K562 (cell line): Measurements from ENCODE around the gene ZFP28. TPM values are rescaled to one million over a fixed set of nuclear protein-coding genes. Genes with fewer than 3 reads are reported as not detected.
A peak's percentile ranks its signal among the peaks of the same experiment; 100 is the strongest.

Source experiments
- ATAC-seq: fragments of 200-7000 bp; cut with Tn5 transposase; 3 replicates; pipeline ENCODE4 v1.9.1; 2020; ENCODE audit warnings: moderate library complexity
- BruUV-seq: library from RNA; stranded (reverse); fragments of 400-500 nt; replicated peaks from 2 replicates; lab custom pipeline; 2021; lab: Mats Ljungman, UMichigan
- CTCF ChIA-PET: fragments of 300-600 bp; formaldehyde crosslinking; extraction: SDS; loops from one replicate; lab custom pipeline; 2021; ENCODE audit warnings: low intra/inter-chr PET ratio; lab: Yijun Ruan, JAX
- POLR2A ChIA-PET: fragments of 300-600, 350-650 bp; sonication (Branson Sonifier 250); formaldehyde crosslinking; extraction: SDS; loops from one replicate; lab custom pipeline; 2021; ENCODE audit warnings: antibody characterized with exemption, inconsistent platforms; lab: Yijun Ruan, JAX
- DNase-seq, 4 experiments: peaks; one replicate each; pipeline versions ENCODE4 v3.0.0 to v3.0.0-alpha.2; 2011 to 2018; ENCODE audit warnings: low spot score in 3 of 4, mixed read lengths in 3 of 4; ENCODE audit errors: extremely low read depth in 1 of 4
- FAIRE-seq: peaks from 2 replicates; lab custom pipeline; 2011; peaks lifted over from hg19 to GRCh38; lab: Jason Lieb, UNC
- H2AFZ ChIP-seq: 2 replicates; pipeline ENCODE4 v1.6.0; 2011; ENCODE audit warnings: low read depth, low read length, control low read depth, inconsistent platforms
- H3K27ac ChIP-seq: fragments of 200-600 bp; 3 replicates; pipeline ENCODE4 v1.8.0; 2011; ENCODE audit warnings: low read depth, mild to moderate bottlenecking, control low read depth, inconsistent platforms, low read length, moderate library complexity, mixed read lengths; ENCODE audit errors: extremely low read depth
- H3K27me3 ChIP-seq, 2 experiments: fragments of 300-600 bp in 1 of 2; 2 replicates in 1 of 2; 3 replicates in 1 of 2; pipeline versions ENCODE4 v1.6.0 to v1.8.0; 2011; ENCODE audit warnings: inconsistent platforms in 2 of 2, low read length in 2 of 2, mild to moderate bottlenecking in 1 of 2, mixed read lengths in 1 of 2, moderate library complexity in 1 of 2; ENCODE audit not compliant: control insufficient read depth in 2 of 2, insufficient read depth in 2 of 2
- H3K36me3 ChIP-seq: fragments of 300-600 bp; 3 replicates; pipeline ENCODE4 v1.8.0; 2011; ENCODE audit warnings: mild to moderate bottlenecking, low read length, inconsistent platforms; ENCODE audit not compliant: control insufficient read depth, insufficient read depth
- H3K4me1 ChIP-seq, 2 experiments: fragments of 200-600 bp in 1 of 2; replicated peaks in 1 of 2; 2 replicates in 1 of 2; 3 replicates in 1 of 2; pipeline versions ENCODE4 v1.5.1 to v1.8.0; 2011; ENCODE audit warnings: inconsistent platforms in 2 of 2, low read length in 2 of 2, mild to moderate bottlenecking in 1 of 2, mixed read lengths in 1 of 2, moderate library complexity in 1 of 2; ENCODE audit not compliant: control insufficient read depth in 2 of 2, insufficient read depth in 2 of 2
- H3K4me2 ChIP-seq: 2 replicates; pipeline ENCODE4 v1.6.1; 2011; ENCODE audit warnings: low read length, control low read depth, inconsistent platforms, mixed read lengths; ENCODE audit not compliant: insufficient read depth
- H3K4me3 ChIP-seq: fragments of 200-600 bp; sonication (generic), shearing (Covaris generic); 2 replicates; pipeline ENCODE4 v1.5.1; 2016; ENCODE audit warnings: control low read depth, inconsistent platforms
- H3K79me2 ChIP-seq: fragments of 200-600 bp; 3 replicates; pipeline ENCODE4 v1.8.0; 2011; ENCODE audit warnings: low read length, inconsistent platforms; ENCODE audit not compliant: control insufficient read depth, insufficient read depth
- H3K9ac ChIP-seq, 2 experiments: 2 replicates each; pipeline versions ENCODE4 v1.6.0 to v1.6.1; 2011; ENCODE audit warnings: low read depth in 2 of 2, low read length in 2 of 2, control low read depth in 1 of 2, inconsistent platforms in 1 of 2, mild to moderate bottlenecking in 1 of 2, mixed read lengths in 1 of 2; ENCODE audit not compliant: insufficient read depth in 1 of 2
- H3K9me1 ChIP-seq: one replicate; pipeline ENCODE4 v1.6.0; 2011; ENCODE audit warnings: inconsistent platforms, mild to moderate bottlenecking, low read length, moderate library complexity; ENCODE audit not compliant: control insufficient read depth, insufficient read depth
- H3K9me3 ChIP-seq: replicated peaks from 2 replicates; pipeline ENCODE4 v1.5.1; 2011; ENCODE audit warnings: low read depth, low read length, inconsistent platforms; ENCODE audit not compliant: control insufficient read depth, insufficient read depth
- H4K20me1 ChIP-seq: replicated peaks from 2 replicates; pipeline ENCODE4 v1.6.1; 2011; ENCODE audit warnings: low read length, inconsistent platforms, mixed read lengths; ENCODE audit not compliant: control insufficient read depth, insufficient read depth
- HDAC6 ChIP-seq: IDR thresholded peaks from 2 replicates; pipeline ENCODE4 v1.6.1; 2012; ENCODE audit warnings: low read depth, mild to moderate bottlenecking, control low read depth, inconsistent platforms, low read length, moderate library complexity
- MTA3 ChIP-seq: fragments of 450-650 bp; formaldehyde crosslinking; IDR thresholded peaks from 2 replicates; pipeline ENCODE4 v1.6.1; 2017; ENCODE audit warnings: mild to moderate bottlenecking, borderline replicate concordance
- ZNF274 ChIP-seq: IDR thresholded peaks from 2 replicates; pipeline ENCODE4 v1.6.1; 2011; ENCODE audit warnings: low read depth, mild to moderate bottlenecking, low read length, moderate library complexity, borderline replicate concordance
- ZNF316 ChIP-seq: fragments of 450-650 bp; IDR thresholded peaks from 2 replicates; pipeline ENCODE4 v1.6.1; 2016
- WGBS: fragments of 100-300 bp; shearing (Covaris generic); methylation state at CpG from one replicate; pipeline ENCODE4 v1.1.6; 2016; ENCODE audit warnings: low coverage, mixed read lengths; ENCODE audit not compliant: insufficient coverage; ENCODE audit errors: missing lambda C conversion rate; 5-methylcytosine and 5-hydroxymethylcytosine counted together
- in situ Hi-C: fragments of 300-500 bp; cut with MboI; formaldehyde crosslinking; loops from 4 replicates; pipeline ENCODE4 v1.15.0; 2018; ENCODE audit warnings: inconsistent platforms, mixed read lengths
- intact Hi-C: fragments of 100-400 bp; cut with micrococcal nuclease; formaldehyde crosslinking; loops from 2 replicates; pipeline ENCODE4 v1.14.2; 2022
- polyA plus RNA-seq, 8 experiments: library from polyadenylated mRNA; depleted of rRNA in 4 of 8; stranded (reverse) in 5 of 8; unstranded in 3 of 8; fragments of >200 nt; fragmentation: Nextera tagmentation in 2 of 8; fragmentation: Illumina TruSeq in 1 of 8; extraction: Ambion mirVana in 2 of 8; extraction: Trizol in 1 of 8; gene quantifications; 2 replicates each; pipeline versions ENCODE4 v1.2.1 to v1.2.3, GENCODE V29; 2011 to 2014; ENCODE audit warnings: inconsistent platforms in 1 of 8, missing spikeins in 1 of 8
- total RNA-seq, 7 experiments: library from RNA; depleted of rRNA in 6 of 7; stranded (reverse); fragments of >200 nt in 6 of 7; fragmentation: Illumina TruSeq in 2 of 7; extraction: Trizol in 2 of 7; gene quantifications; 2 replicates each; pipeline versions ENCODE4 v1.2.1 to v1.2.3, GENCODE V29; 2011 to 2021; ENCODE audit warnings: low replicate concordance in 1 of 7

Gene ZFP28
- total and polyA plus RNA-seq, 9 of the 15 experiments (the other 6 are each of a cell fraction or from before 2014, with no cell fraction given): 0.01 to 0.04 TPM; not detected in 7

GRCh38 chr19:56525214-56525860 is 13.4 kb upstream of the ZFP28 start:
- FAIRE-seq (no peak), ATAC-seq (no peak), DNase-seq (no peak)
- H4K20me1 ChIP-seq: no peaks in the 10 kb centered on the region
- BruUV-seq: no TSS peak
- H2AFZ ChIP-seq: no peak overlapping the region
- no peaks in the 10 kb centered on the region for H3K9me1 ChIP-seq
- no peak overlapping the region for H3K9ac ChIP-seq
- POLR2A ChIA-PET: no interaction called here
- H3K36me3 ChIP-seq: no peaks in the 10 kb centered on the region
- CTCF ChIA-PET: no interaction called here
- intact Hi-C loops (no loop called here), in situ Hi-C loops (no loop called here)
- H3K79me2 ChIP-seq: no peaks in the 10 kb centered on the region
- TF ChIP-seq ZNF274 (peak; percentile 89), MTA3 (no peak)
- H3K4me1 ChIP-seq: no peaks in the 10 kb centered on the region
- H3K4me3 ChIP-seq: no peak overlapping the region
- H3K9me3 ChIP-seq: peaks cover 2% of the 10 kb centered on the region; the same call in 1 of the 2 replicates
- no peak overlapping the region for H3K27ac ChIP-seq
- H3K4me2 ChIP-seq: no peak overlapping the region
- WGBS: 3% methylated on average over 4 of the region's 4 CpGs
- H3K27me3 ChIP-seq: no peaks in the 10 kb centered on the region

GRCh38 chr19:56537442-56537841 is 1.3 kb upstream of the ZFP28 start:
- TF ChIP-seq ZNF316 (peak; percentile 4; the same call in 1 of the 2 replicates), HDAC6 (no peak)
- H3K79me2 ChIP-seq: no peaks in the 10 kb centered on the region
- H3K27me3 ChIP-seq: no peaks in the 10 kb centered on the region
- H3K36me3 ChIP-seq: no peaks in the 10 kb centered on the region
- in situ Hi-C loops: no loop called here
- H3K9me3 ChIP-seq: no peaks in the 10 kb centered on the region
- no TSS peak for BruUV-seq
- FAIRE-seq (no peak), ATAC-seq (no peak), DNase-seq (no peak)
- no peaks in the 10 kb centered on the region for H3K9me1 ChIP-seq
- H4K20me1 ChIP-seq: no peaks in the 10 kb centered on the region
- H3K27ac ChIP-seq: no peak overlapping the region
- ChIA-PET POLR2A (no interaction called here), CTCF (no interaction called here)
- H3K9ac ChIP-seq: no peak overlapping the region
- no peak overlapping the region for H3K4me2 ChIP-seq
- H2AFZ ChIP-seq: no peak overlapping the region
- 3% methylated on average over 3 of the region's 3 CpGs for WGBS
- intact Hi-C loops: no loop called here
- peaks cover 0 to 3% of the 10 kb centered on the region in 2 experiments; a peak in 1 of 5 replicates for H3K4me1 ChIP-seq
- H3K4me3 ChIP-seq: no peak overlapping the region
